GM18520 (cell line): ENCODE data around the gene HGFAC.

Experiments used
- ATAC-seq: cut with Tn5 transposase; IDR thresholded peaks from one replicate; pipeline ENCODE4 v1.9.1; 2021; ENCODE audit not compliant: unreplicated experiment

HGFAC gene

GRCh38 chr4:3484057-3484973 is 42.5 kb downstream of the HGFAC start:
- no peak for ATAC-seq

DNA sequence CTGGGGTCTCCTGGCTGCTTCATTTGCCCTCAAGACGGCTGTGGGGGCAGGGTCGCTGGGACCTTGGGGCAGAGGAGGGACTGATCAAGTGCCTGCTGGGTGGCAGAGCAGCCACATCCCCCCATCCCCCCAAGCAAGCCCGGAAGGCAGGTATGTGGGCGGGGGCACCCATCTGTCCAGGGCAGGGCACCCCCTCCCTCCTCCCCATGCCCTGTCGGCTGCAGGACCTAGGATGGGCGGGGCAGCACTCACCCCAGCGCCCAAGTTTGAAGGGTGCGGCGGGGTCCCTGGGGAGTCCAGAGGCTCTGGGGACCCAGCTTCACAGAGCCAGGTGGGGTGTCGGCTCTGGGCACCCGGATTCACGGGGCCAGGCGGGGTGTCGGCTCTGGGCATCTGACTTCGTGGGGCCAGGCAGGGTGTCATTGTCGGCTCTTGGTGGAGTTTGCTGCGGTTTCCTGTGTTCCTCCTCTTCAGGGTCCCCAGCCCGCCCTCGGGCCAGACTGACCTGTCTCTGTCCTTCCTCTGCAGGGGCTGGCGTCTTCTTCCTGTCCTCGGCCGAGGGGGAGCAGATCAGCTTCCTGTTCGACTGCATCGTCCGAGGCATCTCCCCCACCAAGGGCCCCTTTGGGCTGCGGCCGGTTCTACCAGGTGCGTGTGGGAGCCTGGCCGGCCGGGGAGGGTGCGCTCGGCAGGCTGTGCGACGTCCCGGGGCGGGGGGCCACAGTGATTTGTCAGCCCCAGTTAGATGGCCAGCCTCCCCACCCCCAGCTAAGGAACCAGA is 43.4 kb downstream of the HGFAC start:
- ATAC-seq = no peak

GRCh38 chr4:3485886-3486540 is 44.2 kb downstream of the HGFAC start:
- no peak for ATAC-seq

- ATAC-seq = no peak
These were observed 45.1 kb downstream of the HGFAC start for GRCh38 chr4:3486541-3487540.

GRCh38 chr4:3487861-3488260 is 46.1 kb downstream of the HGFAC start:
- ATAC-seq = no peak

DNA sequence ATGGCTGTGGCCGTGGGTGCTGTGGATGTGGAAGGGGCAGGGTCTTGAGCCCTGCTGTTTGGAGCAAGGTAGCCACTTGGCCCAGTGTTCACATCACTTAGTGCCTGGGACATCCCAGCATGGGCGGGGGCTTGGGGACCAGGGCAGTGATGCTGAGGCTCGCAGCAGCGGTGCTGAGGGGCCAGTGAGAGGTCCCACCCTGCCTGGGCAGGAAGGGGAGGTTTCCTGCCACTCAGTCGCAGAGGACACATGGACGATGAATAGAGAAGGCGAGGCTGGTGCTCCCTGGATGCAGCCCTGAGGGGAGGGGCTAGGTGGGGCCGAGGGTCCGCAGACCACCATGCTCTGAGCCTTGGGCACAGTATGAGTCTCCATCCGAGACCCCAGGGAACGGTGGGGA is 47.1 kb downstream of the HGFAC start:
- no peak for ATAC-seq

DNA sequence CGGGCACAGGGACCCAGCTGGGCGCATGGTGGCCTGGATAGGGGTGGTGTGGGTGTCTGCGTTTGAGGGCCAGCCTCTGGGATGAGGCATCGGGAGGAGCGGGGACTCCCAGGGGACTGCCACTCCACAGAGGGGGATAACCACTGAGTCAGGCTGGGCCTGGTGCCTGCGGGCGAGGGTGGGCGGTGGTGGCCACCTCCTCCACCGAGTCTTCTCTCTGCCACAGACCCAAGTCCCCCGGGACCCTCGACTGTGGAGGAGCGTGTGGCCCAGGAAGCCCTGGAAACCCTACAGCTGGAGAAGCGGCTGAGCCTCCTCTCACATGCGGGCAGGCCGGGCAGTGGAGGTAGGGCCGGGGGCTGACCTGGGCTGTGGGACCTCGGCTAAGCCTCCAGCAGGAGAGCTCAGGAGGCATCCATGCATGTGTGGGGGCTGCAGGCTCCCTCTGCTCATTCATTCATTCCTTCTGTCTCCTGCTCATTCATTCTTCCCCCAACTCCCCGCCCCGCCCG is 47.7 kb downstream of the HGFAC start:
- ATAC-seq = no peak

DNA sequence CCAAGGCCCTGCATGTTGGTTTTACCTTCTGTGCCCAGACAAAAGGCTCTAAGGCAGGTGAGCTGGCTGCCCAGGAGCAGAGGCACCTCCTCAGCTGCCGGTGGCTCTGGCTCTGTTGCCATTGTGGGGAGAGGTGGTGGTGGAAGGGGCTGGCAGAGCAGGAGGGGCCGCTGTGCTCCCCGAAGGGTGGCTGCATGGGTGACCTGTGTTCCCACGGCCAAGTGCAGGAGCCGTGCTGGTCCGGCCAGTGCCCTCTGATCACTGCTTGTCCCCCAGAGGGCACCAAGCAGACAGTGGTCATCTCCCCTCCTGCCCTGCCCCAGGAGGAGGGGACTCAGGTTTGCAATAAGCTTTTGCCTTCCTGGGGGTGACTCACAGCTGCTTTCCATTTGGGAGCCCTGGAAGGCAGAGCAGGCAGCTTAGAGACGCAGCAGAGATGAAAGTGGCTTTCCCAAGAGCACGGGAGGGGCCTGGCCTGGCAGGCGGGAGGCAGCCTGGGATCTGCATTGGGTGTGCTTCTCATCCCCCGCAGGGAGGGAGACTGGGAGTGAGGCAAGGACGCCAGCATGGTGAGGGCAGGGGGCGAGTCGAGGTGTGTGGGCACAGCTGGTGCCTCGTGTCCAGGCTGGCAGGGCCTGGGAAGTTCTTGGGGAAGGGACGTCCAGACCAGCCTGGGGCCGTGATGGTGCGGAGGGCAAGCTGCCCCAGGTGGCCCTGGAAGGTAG is 50.1 kb downstream of the HGFAC start:
- ATAC-seq = no peak

DNA sequence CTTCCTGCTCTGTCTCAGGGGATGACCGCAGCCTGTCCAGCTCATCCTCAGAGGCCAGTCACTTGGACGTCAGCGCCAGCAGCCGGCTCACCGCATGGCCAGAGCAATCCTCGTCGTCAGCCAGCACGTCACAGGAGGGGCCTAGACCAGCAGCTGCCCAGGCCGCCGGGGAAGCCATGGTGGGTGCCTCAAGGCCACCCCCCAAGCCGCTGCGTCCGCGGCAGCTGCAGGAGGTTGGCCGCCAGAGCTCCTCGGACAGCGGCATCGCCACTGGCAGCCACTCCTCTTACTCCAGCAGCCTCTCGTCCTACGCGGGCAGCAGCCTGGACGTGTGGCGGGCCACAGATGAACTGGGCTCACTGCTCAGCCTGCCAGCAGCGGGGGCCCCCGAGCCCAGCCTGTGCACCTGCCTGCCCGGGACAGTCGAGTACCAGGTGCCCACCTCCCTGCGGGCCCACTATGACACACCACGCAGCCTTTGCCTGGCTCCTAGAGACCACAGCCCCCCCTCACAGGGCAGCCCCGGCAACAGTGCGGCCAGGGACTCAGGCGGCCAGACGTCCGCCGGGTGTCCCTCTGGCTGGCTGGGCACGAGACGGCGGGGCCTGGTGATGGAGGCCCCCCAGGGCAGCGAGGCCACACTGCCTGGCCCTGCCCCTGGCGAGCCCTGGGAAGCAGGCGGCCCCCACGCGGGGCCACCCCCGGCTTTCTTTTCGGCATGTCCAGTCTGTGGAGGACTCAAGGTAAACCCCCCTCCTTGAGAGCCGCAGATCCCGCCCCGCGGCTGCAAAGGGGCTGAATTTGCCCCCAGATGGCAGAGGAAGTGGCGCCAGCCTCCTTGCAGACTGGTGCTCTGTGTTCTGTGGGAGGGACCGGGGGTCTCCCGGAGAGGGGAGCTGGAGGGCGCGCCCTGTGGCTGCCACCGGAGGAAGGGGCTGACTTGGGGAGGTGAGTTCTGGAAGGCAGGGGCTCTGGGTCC is 51.3 kb downstream of the HGFAC start:
- no peak for ATAC-seq

DNA sequence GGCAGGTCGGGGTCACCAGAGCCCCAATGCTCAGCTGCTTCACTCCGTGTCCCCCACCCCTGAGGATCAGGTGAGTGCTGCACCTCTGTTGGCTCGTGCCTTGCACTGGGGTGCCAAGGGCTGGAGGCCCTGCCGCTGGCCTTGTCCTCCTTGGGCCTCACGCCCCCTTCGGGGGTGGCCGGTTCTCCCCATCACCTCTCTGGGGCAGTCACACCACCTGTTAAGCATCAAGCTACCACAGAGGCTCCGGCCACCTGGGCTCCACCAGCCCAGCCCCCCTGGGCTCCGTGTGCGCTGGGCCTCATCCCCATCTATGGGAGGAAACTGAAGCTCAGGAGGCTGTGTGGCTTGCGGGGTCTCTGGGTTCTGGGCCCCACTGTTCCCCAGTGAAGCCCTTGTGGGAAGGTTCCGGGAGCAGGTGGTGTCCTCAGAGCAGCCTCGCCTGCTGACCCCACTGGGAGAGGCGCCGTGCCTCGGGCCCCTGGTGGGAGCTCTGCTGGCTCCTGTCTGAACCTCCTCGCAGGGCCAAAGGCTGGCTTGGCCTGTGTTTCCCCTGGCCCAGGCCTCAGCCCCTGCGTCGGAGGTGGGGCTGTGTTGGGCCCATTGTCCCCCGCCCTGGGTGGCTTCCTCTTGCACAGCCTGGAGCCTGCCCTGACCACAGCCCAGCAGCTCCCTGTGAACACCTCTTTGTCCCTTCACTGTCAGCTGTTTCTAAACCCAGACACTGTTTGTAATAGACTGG is 52.1 kb downstream of the HGFAC start:
- no peak for ATAC-seq

DNA sequence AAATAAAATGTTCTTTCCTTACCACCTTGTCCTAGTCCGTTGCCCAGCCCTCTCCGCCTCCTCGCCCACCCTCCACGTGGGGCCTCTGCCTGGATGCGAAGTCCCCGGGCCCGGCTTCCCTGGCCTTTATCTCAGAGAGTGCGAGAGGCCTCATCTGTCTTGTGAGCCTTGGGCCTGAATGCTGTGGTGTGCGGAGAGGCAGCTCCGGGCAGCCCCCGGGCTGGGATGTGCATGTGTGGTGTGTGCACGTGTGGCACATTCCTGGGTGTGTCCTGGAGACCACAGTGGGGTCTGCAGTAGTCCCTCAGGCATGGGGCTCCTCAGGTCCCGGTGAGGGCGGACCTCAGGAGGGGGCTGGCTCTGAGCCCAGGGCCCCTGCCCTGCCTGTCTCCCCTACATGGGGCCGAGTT is 52.7 kb downstream of the HGFAC start:
- ATAC-seq = no peak

DNA sequence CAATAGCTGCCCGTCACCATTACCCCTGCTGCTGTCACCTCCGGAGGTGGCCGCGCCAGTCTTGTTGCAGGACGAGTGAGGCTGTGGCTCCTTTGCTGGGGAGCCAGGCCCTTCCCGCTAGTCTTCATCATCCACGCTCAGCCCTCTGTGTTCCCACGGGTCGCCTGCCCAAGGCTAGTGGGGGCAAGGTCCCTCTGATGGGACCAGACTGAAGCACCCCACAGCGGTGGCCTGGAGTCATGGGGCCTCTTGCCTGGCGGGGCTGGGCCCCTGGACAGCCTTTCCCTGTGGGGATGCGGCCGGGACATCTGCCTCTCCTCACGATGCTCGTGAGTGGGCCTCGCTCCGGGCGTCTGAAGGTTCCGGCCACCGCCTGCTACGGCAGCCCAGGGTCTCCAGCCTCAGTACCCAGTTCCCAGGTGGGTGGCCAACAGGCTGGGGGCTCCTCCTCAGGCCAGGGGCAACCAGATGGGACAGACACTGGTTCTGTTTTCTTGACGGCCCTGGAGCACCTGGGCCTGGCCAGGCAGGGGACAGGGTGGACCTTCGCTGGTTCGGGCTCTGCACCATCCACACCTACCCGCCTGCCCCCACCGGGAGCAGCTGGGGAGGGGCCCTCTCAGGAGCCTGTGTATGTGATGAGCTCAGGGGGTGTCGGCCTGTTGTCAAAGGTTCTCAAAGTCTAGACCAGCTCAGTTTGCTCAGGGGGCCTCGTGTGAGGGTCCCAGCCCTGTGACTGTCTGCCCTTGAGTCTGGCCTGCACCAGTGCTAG is 53.6 kb downstream of the HGFAC start:
- no peak for ATAC-seq

GRCh38 chr4:3496021-3496420 is 54.3 kb downstream of the HGFAC start:
- no peak for ATAC-seq

GRCh38 chr4:3497095-3497494 is 55.3 kb downstream of the HGFAC start:
- ATAC-seq = no peak

GRCh38 chr4:3497523-3498389 is 56.0 kb downstream of the HGFAC start:
- no peak for ATAC-seq

GRCh38 chr4:3498407-3498806 is 56.6 kb downstream of the HGFAC start:
- ATAC-seq = no peak
